Stimulated activated CD8-positive, alpha-beta memory T cell treated with anti-CD3 and anti-CD28 coated beads, Interleukin-7, amount 100 ng/mL, for 1 hour (primary cell): ENCODE measurements around the gene POLR2B.
"Not testable (repeated sequence)": the region's sequence is repeated elsewhere in the genome, so short reads cannot be mapped to it uniquely, and the experiment has no call there.

Experiments
- DNase-seq, 2 donors: peaks; one replicate each; pipeline ENCODE4 v3.0.0-alpha.2; 2020; ENCODE audit warnings: low read depth in 2 of 2

POLR2B gene

GRCh38 chr4:57053508-57053907 is 74.8 kb downstream of the POLR2B start:
- DNase-seq = no peak

GRCh38 chr4:57055886-57056285 is 77.2 kb downstream of the POLR2B start:
- DNase-seq = no peak

DNA sequence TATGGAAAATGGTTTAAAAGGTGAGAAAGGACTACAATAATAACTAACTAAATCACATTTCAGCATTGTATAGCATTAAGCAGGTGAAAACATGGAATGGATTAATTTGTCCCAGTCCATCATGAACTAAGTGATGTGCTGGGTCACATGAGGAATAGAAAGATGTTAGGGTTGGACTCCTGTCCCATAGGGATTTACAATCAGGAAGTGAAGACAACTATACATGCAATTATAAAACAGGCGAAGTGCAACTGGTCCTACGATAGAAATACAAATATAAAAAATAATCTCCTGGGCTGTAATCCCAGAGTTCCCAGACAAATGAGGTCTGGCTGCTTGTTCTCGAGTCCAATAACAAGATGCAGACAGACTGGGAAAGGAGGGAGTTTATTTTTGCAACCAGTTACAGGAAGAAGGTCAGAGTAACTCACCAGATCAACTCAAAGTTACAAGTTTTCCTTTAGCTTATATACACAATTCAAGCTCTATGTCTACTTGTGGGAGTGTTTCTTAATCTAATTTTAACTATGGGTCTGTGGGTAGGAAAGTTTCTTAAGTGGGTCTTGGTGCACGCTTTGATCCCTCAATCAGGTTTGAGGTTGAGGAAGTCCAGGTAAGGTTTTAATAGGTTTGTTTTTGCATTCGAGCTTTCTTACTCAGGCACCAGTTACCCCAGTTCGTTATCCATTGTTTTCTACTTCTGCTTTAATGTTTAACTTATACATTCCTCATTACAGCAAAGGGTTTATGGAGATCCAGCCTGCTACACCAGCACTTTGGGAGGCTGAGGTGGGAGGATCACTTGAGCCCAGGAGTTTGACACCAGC is 81.4 kb downstream of the POLR2B start:
- no peak for DNase-seq

DNA sequence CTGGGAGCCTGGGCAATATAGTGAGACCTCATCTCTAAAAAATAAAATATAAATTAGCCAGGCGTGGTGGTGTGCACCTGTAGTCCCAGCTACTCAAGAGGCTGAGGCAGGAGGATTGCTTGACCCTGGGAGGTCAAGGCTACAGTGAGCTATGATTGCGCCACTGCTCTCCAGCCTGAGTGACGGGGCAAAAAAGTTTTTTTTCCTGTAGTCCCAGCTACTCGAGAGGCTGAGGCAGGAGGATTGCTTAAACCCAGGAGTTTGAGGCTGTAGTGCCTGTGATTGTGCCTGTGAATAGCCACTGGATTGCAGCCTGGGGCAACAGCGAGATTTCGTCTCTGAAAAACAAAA is 82.0 kb downstream of the POLR2B start:
- not testable (repeated sequence) for DNase-seq

- no peak for DNase-seq
These were observed 82.7 kb downstream of the POLR2B start for GRCh38 chr4:57061395-57061794.

DNA sequence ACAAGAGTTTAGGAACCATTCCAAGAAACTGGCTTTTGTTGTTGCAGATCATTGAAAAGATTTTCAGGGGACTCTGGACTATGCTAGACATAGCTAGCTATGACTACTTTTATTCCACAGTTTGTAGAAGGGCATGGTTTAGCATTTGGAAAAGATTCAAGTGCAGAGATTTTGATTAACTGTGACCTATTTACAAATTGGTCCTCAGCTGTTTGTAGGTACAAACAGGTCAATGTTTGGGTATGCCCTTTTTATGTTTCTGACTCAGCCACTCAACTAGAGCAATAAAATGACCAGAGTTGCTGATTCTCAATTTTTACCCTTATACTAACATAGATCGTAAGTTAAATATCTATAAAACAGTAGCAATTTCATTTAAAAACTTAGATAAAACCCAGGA is 84.8 kb downstream of the POLR2B start:
- no peak for DNase-seq

DNA sequence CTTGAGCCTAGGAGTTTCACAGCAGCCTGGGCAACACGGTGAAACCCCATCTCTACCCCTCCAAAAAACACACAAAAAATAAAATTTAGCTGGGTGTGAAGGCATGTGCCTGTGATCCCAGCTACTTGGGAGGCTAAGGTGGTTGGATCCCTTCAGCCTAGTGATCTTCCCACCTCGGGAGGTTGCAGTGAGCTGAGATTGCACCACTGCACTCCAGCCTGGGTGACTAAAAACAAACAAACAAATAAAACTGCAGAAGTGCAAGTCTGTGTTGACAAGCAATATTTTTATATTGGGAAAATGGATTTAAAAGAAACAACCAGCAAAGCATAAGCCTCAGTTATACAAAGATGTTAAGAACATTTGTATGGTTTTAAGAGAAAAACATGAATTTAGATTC is 85.4 kb downstream of the POLR2B start:
- no peak for DNase-seq

DNA sequence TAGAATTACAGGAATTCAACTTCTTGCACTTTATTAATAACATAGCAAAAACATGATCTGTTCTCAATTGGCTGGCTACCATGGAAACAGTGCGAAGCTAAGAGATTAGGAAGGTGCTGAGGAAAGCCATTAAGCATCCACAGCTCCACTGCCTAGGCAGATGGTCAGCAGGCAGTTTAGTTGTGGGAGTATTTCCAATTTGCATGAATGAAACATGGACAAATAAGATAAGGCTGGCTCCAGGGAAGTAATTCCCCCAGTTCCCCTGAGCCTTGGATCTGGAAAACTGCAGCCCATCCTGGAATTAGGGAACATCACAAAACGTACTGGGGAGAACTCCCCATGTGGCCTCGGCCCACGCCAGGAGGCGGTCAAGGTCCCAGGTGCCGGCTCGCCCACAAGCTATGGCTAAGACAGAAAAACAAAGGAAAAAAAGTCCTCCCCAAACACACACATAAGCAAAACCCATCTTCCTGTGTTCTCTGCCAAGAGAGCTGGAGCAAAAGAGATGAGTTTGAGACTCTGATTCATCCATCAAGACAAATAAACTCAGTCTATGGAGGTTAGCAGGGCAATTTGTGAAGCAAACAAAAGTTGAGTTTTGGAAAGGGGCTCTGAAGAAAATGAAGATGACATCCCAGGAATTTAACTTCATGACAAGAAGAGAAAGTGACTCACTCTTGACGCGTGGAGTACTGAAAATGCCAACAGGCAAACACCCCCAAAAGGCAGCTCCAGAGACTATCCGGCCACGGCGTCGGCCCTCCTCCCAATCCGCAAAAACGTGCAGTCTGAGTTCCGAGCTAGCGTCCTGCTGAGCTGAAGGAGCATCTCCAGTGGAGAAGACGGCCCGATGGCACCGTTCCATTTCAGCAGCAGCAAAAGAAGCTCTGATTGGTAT is 86.4 kb downstream of the POLR2B start:
- DNase-seq = no peak

DNA sequence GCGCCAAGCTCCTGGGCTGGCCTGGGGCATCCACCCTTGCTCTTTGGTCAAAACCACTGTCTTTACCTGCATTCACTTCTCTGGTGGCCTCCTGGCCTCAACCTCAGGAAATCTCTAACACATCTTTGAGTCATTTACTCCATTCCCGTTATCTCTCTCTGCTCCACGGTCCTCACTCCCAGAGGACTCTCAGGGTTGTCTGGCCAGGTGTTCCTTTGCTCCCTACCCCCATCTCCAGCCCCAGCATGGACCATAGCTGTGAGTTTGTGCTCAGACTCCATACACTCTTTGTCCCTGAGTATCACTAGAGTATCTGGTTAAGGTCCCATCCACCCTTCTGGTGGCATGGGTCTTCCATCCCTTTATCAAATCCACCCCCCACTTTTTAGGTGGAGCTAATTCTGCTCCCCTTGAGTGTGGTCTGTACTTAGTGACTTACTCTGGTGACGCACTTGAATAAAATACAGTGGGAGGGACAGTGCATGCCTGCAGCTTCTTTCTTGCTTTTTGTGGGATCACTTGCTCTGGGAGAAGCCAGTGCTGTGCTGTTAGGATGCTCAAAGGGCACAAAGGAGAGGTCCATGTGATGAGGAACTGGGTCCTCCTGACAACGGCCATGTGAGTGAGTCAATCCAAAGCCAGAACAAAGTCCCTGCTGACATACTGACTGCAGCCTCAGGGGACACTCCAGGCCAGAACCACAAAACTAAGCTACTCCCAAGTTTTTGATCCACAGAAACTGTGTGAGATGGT is 87.2 kb downstream of the POLR2B start:
- no peak for DNase-seq

- no peak for DNase-seq
These were observed 89.7 kb downstream of the POLR2B start for GRCh38 chr4:57068237-57068981.

- DNase-seq = no peak
These were observed 91.8 kb downstream of the POLR2B start for GRCh38 chr4:57070461-57070860.

- no peak for DNase-seq
These were observed 92.6 kb downstream of the POLR2B start for GRCh38 chr4:57071326-57071725.

- no peak for DNase-seq
These were observed 94.9 kb downstream of the POLR2B start for GRCh38 chr4:57073559-57073958.

- no peak for DNase-seq
These were observed 96.0 kb downstream of the POLR2B start for GRCh38 chr4:57074744-57075143.

DNA sequence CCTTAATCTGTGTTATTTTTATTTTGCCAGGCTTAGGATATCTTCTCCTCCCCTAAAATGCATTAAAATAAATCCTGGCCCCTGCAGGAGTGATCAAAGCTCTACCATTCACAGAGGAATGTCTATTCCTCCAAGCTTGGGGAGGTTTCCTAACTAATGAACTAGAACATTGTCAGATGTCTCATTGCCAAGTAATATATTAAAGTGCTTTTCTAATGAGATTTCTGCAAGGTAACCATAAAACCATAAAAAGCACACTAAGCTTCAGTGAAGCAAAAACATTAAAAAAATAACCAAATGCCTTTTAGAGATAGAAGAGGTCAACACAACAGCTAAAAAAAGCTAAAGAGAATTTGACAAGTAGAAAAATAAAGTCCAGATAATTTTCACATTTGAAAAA is 96.7 kb downstream of the POLR2B start:
- DNase-seq = no peak

DNA sequence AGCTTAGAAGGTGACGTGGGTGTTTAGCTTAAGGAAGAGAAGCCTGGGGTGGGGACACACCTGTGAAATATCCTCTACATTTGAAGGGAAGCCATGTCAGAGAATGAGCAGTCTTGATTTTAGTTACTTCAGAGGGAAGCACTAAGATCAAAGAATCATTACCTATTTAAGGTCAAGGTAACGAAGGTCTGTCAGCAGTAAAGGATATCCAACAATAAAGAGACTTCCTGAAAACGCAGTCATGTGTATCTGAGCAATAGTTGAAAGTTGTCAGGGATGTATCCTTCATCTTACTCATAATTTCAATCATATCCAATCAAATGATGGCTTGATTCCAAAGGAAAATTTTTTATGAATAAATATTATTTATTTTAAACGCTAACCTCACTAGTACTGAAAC is 98.0 kb downstream of the POLR2B start:
- no peak for DNase-seq

DNA sequence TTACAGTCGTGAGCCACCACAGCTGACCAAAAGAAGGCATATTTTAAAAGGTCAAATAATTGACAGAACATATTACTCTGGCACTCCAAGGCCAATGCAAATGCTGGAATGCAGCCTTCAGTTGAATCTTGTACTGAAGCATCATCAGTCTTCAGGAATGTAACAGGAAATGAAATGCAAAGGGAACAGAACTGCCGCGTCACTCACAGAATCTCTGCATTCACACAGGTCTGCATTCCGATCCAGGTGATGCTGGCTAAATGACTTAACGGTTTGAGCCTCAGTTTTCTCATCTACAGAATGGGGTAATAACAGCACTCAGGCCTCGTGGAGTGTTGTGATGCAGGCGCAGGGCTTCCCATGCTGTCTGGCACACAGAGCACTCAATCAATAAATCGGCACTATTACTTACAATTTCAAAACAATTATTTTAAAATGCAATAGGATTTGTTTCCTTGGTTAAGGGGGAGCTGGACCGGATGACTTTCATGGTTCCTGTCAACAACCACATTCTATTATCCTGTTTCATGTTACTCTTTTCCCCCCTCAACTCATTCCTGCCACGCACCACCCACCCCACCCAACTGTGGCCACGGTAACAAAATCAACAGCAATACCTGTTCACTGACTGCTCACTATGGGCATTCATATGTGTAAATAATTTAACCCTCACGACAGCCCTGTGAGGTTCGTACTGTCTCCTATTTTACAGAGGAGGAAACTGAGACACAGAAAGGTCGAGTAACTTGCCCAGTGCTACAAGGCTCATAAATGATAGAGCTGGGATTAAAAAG is 99.1 kb downstream of the POLR2B start:
- DNase-seq = no peak

- DNase-seq = no peak
These were observed 100.2 kb downstream of the POLR2B start for GRCh38 chr4:57078685-57079521.
